Endothelial cell of hepatic sinusoid (primary cell): ENCODE data around the gene TLE7.

ENCODE experiments used
- in situ Hi-C: cut with HindIII; loops from 2 replicates; pipeline ENCODE4 v1.10.0; 2017; ENCODE audit warnings: low sequenced_read_pairs

TLE7 gene

DNA sequence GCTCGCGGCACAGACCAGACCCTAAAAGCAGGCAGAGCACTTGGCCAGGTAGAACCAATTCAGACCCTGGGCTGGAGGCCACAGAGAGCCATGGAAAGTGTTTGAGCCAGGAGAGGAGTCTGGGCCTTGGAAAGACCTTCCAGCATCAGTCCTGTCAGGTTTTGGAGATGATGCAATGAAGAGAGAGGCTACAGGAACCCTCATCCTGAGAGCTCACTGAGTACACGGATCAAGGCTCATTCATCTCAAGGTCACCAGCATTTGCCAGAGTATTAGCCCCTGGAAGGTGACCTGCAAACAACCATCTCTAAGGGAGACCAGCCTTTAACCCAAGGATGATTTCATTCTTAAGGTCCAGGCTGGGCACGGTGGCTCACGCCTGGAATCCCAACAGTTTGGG is 27.8 kb downstream of the TLE7 start:
- in situ Hi-C loops = loop anchor here (5.0 kb wide), 1 partner anchor 78 kb away; no protein-coding TSS in a partner anchor

DNA sequence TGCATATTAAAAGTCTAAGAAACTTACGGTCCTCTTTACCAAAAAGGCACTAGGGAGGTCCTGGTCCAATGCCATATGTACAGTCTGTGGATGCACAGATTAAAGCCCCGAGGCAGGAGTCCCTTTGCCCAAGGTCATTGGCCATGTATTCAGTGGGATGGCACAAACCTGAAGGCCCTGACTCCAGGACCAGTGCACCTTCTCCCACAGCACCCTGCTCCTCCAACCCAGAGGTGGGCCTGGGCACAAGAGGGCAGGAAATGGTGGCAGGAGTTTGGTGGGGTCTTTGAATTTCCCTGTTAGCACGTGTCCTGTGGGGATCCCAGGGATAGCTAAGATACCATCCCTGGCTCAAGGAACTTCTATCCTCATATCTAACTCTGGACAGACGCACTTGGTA is 28.5 kb downstream of the TLE7 start:
- in situ Hi-C loops = loop anchor here (5.0 kb wide), 1 partner anchor 79 kb away; no protein-coding TSS in a partner anchor

DNA sequence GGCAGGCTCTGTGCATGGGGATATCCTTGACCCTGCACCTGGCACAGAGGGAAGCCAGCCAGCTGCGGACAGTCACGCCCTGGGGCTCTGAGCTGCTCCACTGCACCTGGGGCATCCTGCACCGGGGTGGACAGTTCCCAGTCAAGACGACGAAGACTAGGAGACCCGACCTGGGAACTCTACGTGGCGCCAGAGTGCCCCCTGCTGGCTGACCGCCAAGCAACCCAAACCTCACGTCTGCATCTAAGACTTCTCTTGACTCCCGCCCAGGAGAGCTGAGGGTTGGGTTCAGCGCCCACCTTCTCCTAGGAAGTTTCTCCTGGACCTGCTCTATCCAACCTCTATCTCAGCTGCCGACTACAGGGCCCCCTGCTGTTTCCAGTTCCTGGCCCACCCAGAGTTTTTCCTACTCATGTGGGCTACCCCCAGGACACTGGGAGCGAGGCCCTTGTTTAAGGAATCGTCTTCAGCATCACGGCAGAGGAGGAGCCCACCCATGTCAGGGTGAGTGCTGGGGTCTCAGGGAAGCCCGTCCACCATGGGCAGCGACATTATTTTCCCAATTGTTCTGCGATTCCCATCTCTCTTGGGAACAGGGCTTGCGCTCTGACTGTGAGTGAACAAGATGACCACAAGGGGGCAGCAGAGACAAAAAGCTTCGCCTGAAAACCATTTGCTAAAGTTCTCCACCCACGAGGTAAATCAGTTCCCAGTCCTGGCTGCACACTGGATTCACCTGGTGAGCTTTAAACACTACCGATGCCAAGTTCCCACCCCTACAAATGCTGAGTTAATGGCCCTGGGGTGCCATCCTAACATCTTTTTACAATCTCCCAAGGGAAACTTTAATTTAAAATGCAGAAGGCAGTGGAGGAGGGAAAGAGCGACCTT is 29.3 kb downstream of the TLE7 start:
- in situ Hi-C loops = loop anchor here (5.0 kb wide), 1 partner anchor 80 kb away; no protein-coding TSS in a partner anchor

DNA sequence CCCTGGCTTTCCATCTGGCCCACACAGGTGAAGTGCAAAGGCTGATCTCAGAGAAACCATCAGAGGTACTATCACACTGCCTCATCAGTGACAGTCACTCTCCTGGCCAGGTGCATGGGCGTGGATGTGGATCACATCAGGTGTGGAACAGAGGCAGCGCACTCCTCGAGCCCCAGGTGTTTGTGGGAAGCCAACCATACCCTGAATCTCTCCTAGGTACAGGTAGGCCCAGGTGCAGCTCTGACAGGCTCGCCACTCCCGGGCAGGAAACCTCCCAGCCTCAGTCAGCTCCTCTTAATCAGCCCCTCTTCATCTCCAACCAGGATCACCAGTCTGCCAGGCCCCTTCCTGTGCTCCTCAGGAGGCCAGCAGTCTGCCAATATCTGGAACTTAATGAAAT is 31.7 kb downstream of the TLE7 start:
- in situ Hi-C loops = loop anchor here (5.0 kb wide), 1 partner anchor 82 kb away; no protein-coding TSS in a partner anchor

DNA sequence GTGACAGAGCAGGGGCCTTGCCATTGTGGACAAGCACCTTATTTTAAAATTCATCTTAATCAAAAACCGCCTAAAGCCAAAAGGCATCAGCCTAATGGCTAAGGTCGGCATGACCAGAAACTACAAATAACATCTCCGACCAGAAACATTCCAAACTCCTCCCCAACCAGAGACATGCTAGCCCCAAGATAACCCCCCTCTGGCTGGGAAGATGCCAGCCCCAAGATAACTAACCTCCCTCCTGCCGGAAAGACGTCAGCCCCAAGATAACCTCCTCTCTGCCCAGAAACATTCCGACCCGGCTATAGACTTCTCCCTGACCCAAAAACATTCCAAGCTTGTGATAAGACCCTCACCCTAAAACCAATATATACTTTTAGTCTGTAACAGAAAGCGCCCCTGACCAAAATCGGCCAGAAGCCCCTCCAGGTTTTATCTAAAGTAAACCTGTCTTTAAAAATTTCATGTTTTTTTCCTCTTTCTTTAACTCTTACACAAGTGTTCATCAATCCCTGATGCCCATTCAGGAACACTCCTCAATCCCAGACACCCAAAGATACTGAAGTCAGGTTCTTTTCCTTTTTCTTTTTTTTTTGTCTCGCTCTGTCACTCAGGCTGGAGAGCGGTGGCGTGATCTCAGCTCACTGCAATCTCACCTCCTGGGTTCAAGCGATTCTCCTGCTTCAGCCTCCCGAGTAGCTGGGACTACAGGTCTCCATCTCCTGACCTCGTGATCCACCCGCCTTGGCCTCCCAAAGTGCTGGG is 32.7 kb downstream of the TLE7 start:
- in situ Hi-C loops = no loop called here

DNA sequence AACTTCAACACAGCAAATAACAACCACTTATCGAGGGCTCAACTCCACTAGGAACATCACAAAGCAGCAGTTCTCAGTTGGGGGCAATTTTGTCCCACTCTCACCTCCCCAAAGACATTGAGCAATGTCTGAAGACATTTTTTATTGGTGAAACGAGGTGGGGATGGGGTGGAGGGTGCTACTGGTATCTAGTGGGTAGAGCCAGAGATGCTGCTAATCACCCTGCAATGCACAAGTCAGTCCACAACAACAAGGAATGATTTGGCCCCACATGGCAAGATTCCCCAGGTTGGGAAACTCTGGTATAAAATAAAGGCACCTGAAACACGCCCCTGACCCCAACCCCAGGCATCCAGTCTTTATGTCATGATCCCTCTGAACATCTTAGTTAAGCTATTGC is 33.3 kb downstream of the TLE7 start:
- in situ Hi-C loops = no loop called here

DNA sequence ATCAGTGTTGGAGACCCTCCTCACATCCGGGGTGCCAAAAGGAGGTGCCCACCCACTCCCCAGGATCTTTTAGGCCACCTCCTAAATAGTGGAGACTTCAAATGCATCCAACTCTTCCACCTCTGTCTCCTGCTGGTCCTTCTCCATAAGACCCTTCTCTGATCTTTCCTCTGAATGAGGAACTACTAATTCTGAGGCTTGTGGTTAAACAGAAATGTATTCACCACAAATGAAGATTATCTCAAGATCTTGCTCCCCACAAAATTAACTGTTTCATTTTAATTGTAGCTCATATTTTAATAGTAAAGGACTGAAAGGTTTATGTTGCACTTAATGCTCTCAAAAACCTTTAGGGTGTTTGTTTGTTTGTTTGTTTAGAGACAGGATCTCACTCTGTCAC is 34.1 kb downstream of the TLE7 start:
- in situ Hi-C loops = no loop called here

DNA sequence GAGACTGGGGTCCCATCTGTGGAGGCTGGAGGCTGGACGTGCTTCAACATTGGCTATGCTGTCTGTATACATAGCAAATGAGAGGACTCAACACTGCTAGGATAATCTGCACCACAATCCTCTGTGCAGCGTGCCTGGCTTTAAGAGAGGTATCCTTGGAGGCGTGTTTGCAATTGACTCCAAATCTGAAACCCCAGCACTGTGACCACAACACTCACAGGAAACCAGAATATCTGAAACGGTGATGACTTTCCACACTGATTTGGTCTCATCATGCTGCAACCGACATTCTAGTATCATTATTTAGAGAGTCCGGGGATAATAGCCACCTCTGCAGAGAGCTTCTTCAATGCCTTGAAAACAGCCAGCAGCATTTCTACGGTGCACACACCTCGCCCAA is 35.1 kb downstream of the TLE7 start:
- in situ Hi-C loops = no loop called here

DNA sequence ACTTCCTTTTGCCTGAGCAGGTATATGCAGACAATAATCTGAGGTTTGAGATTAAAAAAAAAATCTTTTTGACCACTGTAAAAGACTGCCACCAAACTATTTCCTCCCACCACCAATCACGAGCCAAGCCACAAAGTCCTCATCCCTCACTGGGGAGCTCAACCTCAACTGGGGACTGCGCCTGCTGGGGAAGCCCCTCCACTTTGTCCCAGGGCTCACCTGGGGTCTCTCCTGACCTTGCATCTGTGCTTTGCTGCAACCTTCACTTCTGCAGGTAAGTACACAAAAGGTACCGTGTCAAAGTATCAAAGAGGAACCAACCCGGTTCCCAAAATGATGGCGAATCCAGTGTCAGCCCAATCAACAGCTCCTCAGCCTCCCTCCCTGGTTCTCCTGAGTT is 35.5 kb downstream of the TLE7 start:
- in situ Hi-C loops = no loop called here

DNA sequence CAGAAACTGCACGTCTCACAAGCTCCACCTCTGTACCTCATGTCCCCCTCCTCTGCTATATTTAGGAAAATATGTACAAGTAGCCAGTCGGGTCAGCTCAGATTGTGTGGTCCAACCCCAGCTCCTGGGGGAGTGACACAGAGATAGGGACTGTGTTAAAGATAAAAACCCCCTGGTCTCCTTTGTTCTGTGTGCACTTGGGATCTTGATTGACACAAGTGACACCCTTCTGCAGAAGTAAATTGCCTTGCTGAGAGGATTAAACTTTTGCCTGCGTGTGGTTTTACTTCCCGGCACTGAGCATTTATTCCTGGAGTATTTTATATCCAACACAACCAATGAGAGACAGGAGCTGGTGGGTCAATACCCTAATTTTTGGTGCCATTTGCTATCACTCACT is 37.5 kb downstream of the TLE7 start:
- in situ Hi-C loops = no loop called here

DNA sequence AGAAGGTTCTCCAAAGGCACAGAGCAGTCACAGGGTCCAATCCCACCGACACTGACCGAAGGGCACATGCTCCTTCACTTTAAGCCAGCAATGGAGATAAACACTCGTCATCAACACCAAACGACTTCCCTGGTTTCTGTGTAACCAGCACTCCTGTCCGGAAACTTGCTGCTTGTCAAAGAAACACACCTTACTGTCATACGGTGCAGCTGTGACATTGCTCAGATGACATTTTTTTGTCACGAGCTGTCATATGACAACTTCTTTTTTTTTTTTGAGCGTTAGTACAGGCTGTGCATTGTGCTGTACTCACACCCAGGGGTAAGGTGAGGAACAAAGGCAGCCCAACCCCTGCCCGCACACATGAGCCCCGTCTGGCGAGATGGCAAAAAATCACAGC is 39.2 kb downstream of the TLE7 start:
- in situ Hi-C loops = no loop called here

DNA sequence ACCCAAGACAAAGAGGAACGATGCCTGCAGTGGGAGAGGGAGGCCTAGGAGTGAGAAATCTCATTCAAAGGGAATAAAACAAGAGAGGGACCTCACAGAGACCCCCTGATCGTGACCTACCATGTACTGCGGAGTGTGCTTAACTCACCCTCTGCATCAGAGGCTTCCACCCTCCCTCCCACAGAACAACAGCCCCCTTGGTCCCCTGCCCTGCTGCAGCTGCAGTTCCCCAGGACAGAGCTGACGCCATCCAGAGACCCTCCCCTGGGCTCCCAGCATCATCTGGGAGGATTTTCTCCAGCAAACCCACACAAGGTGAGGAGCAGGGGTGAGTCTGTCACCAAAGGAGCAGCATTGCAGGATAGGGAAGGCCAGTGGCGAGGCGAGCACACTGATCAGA is 39.8 kb downstream of the TLE7 start:
- in situ Hi-C loops = no loop called here

DNA sequence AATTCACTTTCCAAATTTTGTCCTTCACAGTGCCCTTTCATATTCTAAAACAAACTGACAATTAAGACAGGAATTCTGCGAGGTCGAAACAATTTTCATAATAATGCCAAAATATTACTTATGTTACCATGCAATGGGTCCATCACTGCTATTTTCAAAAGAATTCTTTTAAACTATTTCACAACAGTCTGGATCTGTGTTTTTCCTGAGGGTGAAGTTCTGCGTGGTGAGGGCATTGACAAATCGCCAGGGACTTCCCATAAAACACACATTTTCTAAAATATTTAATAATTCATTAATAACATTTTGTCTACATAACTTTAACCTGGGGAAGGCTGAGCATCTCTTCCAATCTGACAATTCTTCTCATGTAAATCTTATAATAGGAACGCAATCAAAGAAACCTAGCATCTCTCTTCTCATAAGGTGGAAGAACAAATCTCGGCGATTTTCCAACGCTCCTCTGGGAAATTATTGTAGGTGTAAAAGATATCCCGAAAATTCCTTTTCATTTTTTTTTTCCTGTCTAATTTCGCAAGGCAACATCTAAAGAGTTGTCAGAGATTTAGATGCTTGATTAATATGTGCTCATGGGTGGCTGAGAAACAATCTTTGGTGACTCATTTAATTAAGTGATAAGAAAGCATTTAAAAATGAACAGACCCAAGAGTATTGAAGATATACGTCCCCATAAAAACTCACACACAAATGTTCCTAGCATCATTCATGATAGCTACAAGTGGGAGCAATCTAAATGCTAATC is 41.9 kb downstream of the TLE7 start:
- in situ Hi-C loops = no loop called here

DNA sequence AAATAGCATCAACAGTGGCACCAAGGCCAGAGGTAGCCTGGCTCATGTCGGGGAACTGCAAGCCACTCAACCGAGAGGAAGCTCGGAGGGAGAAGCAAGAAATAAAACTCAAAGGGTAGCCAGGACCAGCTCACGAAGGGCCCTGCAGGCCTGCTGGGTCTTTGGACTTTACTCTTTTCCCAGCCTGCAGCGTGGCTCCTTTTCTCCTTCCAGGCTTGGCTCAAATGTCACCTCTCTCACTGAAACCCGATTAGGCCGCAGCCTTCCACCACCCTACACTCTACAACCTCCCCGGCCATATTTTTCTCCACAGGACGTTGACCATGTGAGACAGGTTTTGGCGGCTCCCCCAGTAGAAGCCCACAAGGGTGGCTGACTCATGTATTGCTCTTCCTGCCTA is 45.3 kb downstream of the TLE7 start:
- in situ Hi-C loops = no loop called here

DNA sequence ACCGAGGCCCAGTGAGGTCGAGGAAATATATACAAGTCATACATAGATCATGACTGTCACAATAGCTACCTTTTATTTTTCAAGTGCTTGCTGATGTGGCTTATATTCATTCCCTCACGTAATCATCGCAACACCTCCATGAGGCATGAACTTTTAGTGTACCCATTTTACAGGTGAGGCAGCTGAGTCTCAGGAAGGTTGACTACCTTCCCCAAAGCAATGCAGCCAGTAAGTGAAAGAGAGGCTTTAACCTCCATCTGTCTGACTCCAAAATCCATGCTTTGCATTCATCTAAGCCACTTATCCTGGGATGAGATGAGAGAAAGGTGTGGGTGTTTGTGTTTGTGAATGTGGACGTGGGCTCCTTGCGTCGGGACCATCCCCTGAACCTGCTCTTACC is 52.5 kb downstream of the TLE7 start:
- in situ Hi-C loops = no loop called here

DNA sequence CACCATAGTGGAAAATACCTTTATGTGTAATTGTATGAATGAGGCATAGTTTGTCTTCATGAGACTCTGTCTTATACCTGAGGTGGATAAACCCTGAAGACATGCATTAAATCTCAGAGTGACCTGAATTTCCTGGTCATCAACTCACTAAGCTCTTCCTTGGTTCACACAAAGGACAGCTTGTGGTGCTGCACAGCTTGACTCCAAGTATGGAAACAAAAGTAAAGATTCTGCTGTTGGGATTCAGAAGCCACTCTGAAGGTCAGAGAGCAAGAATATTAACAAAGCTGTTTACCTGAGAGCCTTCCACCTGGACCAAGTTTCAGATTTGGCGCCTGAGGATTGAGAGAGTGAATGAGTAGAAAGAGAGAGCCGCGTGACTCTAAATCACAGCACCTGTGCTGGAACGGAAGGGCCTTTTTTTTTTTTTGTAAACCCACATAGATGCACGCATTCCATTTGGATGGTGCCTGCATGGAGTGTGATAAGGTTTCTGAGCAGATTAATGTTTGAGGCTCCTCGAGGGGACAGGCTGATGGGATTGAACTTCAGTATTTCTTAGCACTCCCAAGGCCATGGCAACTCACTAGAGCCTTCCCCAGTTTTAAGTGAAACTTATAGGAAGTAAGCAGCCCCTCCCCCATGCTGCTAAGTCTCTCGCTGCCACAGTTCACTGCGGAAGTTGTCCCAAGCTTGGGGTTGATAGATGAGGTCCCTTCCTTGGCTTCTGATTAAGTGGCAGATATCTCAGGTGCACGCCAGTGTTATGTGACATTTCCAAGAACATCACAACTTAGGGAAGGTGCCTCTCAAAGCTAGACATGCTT is 54.6 kb downstream of the TLE7 start:
- in situ Hi-C loops = no loop called here

DNA sequence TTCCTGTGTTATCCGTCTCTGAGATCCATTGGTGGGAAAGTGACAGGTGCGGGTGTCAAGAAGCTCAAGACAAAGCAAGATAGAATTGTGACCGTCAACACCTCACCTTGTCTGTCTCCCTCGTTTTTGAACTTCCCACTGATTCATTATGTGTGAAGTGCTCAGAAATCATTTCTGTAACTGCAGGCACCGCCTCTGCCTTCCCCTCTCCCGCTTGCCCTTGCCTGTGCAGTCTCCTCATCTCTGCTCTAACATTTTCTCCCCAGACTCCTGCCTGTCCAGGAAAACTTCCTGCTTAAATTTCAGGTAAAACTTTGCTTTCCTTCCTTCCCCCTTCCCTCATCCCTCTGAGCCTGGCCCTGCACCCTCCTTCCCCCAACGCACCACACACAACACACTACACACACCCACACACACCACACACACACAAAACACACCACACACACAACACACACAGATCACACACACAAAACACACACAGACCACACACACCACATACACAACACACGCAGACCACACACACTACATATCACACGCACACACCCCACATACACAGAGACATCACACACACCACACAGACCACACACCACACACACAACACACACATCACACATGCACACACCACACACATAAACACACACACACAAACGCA is 57.7 kb downstream of the TLE7 start:
- in situ Hi-C loops = no loop called here

DNA sequence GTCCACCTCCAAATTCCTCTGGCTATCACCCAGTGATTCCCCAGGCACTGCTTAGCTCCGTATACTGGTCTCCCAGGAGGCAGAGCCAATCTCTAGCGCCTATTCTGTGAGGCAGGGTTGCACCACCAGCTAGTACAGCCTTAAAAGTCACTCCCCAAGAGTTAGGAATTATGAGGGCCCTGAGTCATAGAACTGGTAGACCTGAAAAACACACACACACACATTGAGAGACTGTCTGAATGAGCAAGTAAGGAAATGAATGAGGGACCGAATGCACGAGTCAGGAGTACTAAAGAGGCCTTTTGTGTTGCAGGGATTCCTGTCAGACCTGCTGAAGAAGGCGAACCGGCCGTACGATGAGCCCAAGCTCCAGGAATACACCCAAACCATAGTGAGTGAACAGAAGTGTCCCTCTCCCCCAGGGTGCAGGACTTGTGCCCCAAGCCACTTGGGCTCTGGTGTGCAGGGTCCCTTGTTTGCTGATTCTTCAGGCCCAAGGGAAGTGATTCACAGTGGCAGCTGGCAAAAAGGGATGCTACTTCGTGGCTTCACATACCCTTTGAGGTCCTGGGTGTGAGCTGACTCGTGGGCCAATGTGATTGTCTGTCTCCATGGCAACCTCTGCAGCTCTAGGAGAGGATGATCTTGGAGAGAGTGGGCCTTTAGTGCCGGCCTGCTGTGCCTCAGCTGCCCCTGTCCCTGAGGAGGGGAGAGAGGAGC is 58.6 kb downstream of the TLE7 start:
- in situ Hi-C loops = no loop called here

DNA sequence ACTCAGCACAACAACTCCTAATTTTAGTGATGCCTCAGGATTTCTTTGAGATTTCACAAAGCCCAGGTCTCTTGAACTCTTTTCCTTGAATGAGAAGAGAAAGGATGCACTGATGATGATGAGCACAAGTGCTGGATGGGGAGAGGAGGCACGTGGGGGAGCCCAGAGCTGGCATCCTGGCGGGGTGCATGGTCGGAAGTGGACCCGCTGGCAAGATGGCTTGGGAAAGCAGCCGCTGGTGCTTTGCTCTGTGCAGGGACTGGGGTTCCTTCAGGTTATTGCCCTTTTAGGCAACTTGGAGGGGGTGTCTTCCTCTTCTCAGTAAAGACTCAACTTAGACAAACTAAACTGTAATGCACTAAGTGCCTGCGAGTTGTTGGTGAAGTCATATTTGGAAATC is 61.0 kb downstream of the TLE7 start:
- in situ Hi-C loops = no loop called here
